GM12878 (cell line): Measurements from ENCODE around the gene ACE. TPM values are rescaled to one million over a fixed set of nuclear protein-coding genes. Genes with fewer than 3 reads are reported as not detected.

Experiments used
- ATAC-seq: fragments of 200-7000 bp; cut with Tn5 transposase; 3 replicates; pipeline ENCODE4 v1.9.1; 2020; ENCODE audit warnings: mild to moderate bottlenecking, moderate library complexity
- BruUV-seq: library from RNA; stranded (reverse); fragments of 400-500 nt; replicated peaks from 2 replicates; lab custom pipeline; 2021; lab: Mats Ljungman, UMichigan
- CTCF ChIA-PET: fragments of 300-600 bp; sonication (Branson Sonifier 250); formaldehyde crosslinking; extraction: SDS; loops from one replicate; lab custom pipeline; 2021; ENCODE audit warnings: inconsistent platforms; lab: Yijun Ruan, JAX
- POLR2A ChIA-PET: fragments of 350-600 bp; formaldehyde crosslinking; extraction: SDS; loops from one replicate; lab custom pipeline; 2021; ENCODE audit warnings: inconsistent platforms; lab: Charles Lee
- RAD21 ChIA-PET: fragments of 300-600 bp; sonication (Branson Sonifier 250); formaldehyde crosslinking; loops from one replicate; lab custom pipeline; 2023; ENCODE audit warnings: antibody characterized with exemption; ENCODE audit not compliant: unreplicated experiment; lab: Charles Lee
- SMC1A ChIA-PET: fragments of 300-600 bp; sonication (Branson Sonifier 250); formaldehyde crosslinking; loops from one replicate; lab custom pipeline; 2023; ENCODE audit not compliant: unreplicated experiment, uncharacterized antibody; lab: Charles Lee
- DNase-seq: peaks from one replicate; pipeline ENCODE4 v3.0.0-alpha.2; 2011; ENCODE audit warnings: low read depth, low spot score
- FAIRE-seq: peaks from 3 replicates; lab custom pipeline; 2011; peaks lifted over from hg19 to GRCh38; lab: Jason Lieb, UNC
- H2AFZ ChIP-seq: 2 replicates; pipeline ENCODE4 v1.6.0; 2011; ENCODE audit warnings: low read depth, low read length, control low read depth; ENCODE audit not compliant: control insufficient read depth
- H3K27ac ChIP-seq: 2 replicates; pipeline ENCODE4 v1.5.1; 2011; ENCODE audit warnings: control low read depth; ENCODE audit not compliant: control insufficient read depth, insufficient read depth
- H3K27me3 ChIP-seq, 2 experiments: replicated peaks in 1 of 2; 2 replicates each; pipeline versions ENCODE4 v1.6.0 to v1.6.1; 2011; ENCODE audit warnings: low read length in 1 of 2; ENCODE audit not compliant: control insufficient read depth in 2 of 2, insufficient read depth in 2 of 2
- H3K36me3 ChIP-seq, 2 experiments: 2 replicates each; pipeline ENCODE4 v1.5.1; 2011; ENCODE audit warnings: low read length in 1 of 2; ENCODE audit not compliant: control insufficient read depth in 2 of 2, insufficient read depth in 2 of 2
- H3K4me1 ChIP-seq: 2 replicates; pipeline ENCODE4 v1.6.1; 2011; ENCODE audit warnings: mild to moderate bottlenecking, low read length, moderate library complexity, mixed read lengths; ENCODE audit not compliant: control insufficient read depth, insufficient read depth
- H3K4me2 ChIP-seq: 2 replicates; pipeline ENCODE4 v1.6.0; 2011; ENCODE audit warnings: control low read depth; ENCODE audit not compliant: control insufficient read depth, insufficient read depth
- H3K4me3 ChIP-seq: fragments of 200-600 bp; sonication (generic); 2 replicates; pipeline ENCODE4 v1.5.1; 2016
- H3K79me2 ChIP-seq: 2 replicates; pipeline ENCODE4 v1.6.0; 2011; ENCODE audit warnings: low read length; ENCODE audit not compliant: control insufficient read depth, insufficient read depth
- H3K9ac ChIP-seq: 2 replicates; pipeline ENCODE4 v1.8.0; 2011; ENCODE audit warnings: low read length, control low read depth, mixed read lengths; ENCODE audit not compliant: control insufficient read depth, insufficient read depth
- H3K9me3 ChIP-seq: replicated peaks from 3 replicates; pipeline ENCODE4 v1.5.1; 2011; ENCODE audit warnings: mild to moderate bottlenecking, low read length; ENCODE audit not compliant: control insufficient read depth, insufficient read depth
- H4K20me1 ChIP-seq: 2 replicates; pipeline ENCODE4 v1.6.0; 2011; ENCODE audit not compliant: control insufficient read depth, insufficient read depth
- CTCF ChIP-seq, 3 experiments: IDR thresholded peaks in 2 of 3; conservative IDR thresholded peaks in 1 of 3; 2 replicates each; pipeline ENCODE4 v1.5.1; 2011; ENCODE audit warnings: low read depth in 3 of 3, low read length in 3 of 3, mild to moderate bottlenecking in 3 of 3, control low read depth in 2 of 3, moderate library complexity in 2 of 3, inconsistent platforms in 1 of 3, mixed read lengths in 1 of 3; ENCODE audit not compliant: control insufficient read depth in 2 of 3, insufficient read depth in 1 of 3; ENCODE audit errors: extremely low read depth in 1 of 3
- E2F4 ChIP-seq: IDR thresholded peaks from 2 replicates; pipeline ENCODE4 v1.6.1; 2012; ENCODE audit warnings: low read depth, low read length, improper control_type of control experiment
- PAX5 ChIP-seq: IDR thresholded peaks from 2 replicates; pipeline ENCODE4 v1.6.1; 2011; ENCODE audit warnings: low read depth, low read length, borderline replicate concordance
- RAD21 ChIP-seq: IDR thresholded peaks from 2 replicates; pipeline ENCODE4 v1.6.1; 2011; ENCODE audit warnings: mild to moderate bottlenecking, low read depth, low read length, moderate library complexity; ENCODE audit not compliant: insufficient read depth
- SMC3 ChIP-seq: IDR thresholded peaks from 2 replicates; pipeline ENCODE4 v1.6.1; 2011; ENCODE audit warnings: low read length, improper control_type of control experiment, borderline replicate concordance
- ZNF24 ChIP-seq: fragments of 450-650 bp; IDR thresholded peaks from 2 replicates; pipeline ENCODE4 v1.6.1; 2017; ENCODE audit warnings: antibody characterized with exemption, mild to moderate bottlenecking
- WGBS: methylation state at CpG from one replicate; pipeline ENCODE4 v1.1.6; 2016; ENCODE audit warnings: low lambda C conversion rate; ENCODE audit not compliant: insufficient replicate concordance, insufficient coverage; ENCODE audit errors: missing lambda C conversion rate; 5-methylcytosine and 5-hydroxymethylcytosine counted together
- in situ Hi-C: fragments of 300-500 bp; cut with MboI; formaldehyde crosslinking; loops from 9 replicates; pipeline ENCODE4 v1.14.3; 2018; ENCODE audit warnings: mixed read lengths
- intact Hi-C: fragments of 100-400 bp; cut with micrococcal nuclease; formaldehyde crosslinking; loops from one replicate; pipeline ENCODE4 v1.14.2; 2022; ENCODE audit not compliant: unreplicated experiment
- polyA plus RNA-seq, 11 experiments: library from polyadenylated mRNA; depleted of rRNA in 4 of 11; unstranded in 6 of 11; stranded (reverse) in 5 of 11; fragments of >200 nt; fragmentation: Nextera tagmentation in 4 of 11; fragmentation: Illumina TruSeq in 1 of 11; extraction: Ambion mirVana in 4 of 11; extraction: Trizol in 1 of 11; gene quantifications; 1 replicate in 1 of 11; 2 replicates in 10 of 11; pipeline versions ENCODE4 v1.2.1 to v1.2.3, GENCODE V29; 2011 to 2016; ENCODE audit warnings: inconsistent platforms in 2 of 11, missing spikeins in 2 of 11, low read depth in 1 of 11
- total RNA-seq, 4 experiments: library from RNA; depleted of rRNA in 3 of 4; stranded (reverse); fragments of >200 nt in 3 of 4; fragmentation: Illumina TruSeq in 1 of 4; extraction: Trizol in 1 of 4; gene quantifications; 2 replicates each; pipeline versions ENCODE4 v1.2.1 to v1.2.3, GENCODE V29; 2013 to 2021

Gene ACE
- total and polyA plus RNA-seq, 10 of the 15 experiments (the other 5 are each of a cell fraction or from before 2014, with no cell fraction given) = 0.46 TPM; not detected in 9

GRCh38 chr17:63442549-63443035 lies 34.3 kb upstream of the ACE start:
- POLR2A ChIA-PET = interaction anchor here (0.5 kb wide), 1 partner anchor 720 kb away, joined by 3 read pairs; no protein-coding TSS in a partner anchor
- TF ChIP-seq ZNF24 (no peak), E2F4 (no peak), CTCF (IDR thresholded peaks at IDR 0.05 in 2 of 3, conservative IDR thresholded peaks at IDR 0.05 in 1 of 3; ENCODE audit: control insufficient read depth in 2 of 3, extremely low read depth in 1 of 3, insufficient read depth in 1 of 3, low read depth in 3 of 3, low read length in 3 of 3) (peak; percentile 26 to 50 (median 48); a peak in 4 of 6 replicates), RAD21 (peak; percentile 52), SMC3 (peak; percentile 28; the same call in 1 of the 2 replicates), PAX5 (0 out of 2 replicates have a peak, but pooled peaks have one; percentile 26)
- Histone ChIP-seq H3K4me2 (no peak overlapping the region), H4K20me1 (no peaks in the 10 kb centered on the region), H3K9me3 (no peaks in the 10 kb centered on the region), H3K4me1 (peaks cover 14% of the 10 kb centered on the region), H3K4me3 (no peak overlapping the region), H3K27ac (no peak overlapping the region), H3K27me3 (no peaks in the 10 kb centered on the region), H3K9ac (no peak overlapping the region), H3K79me2 (no peaks in the 10 kb centered on the region), H2AFZ (no peak overlapping the region), H3K36me3 (no peaks in the 10 kb centered on the region)
- intact Hi-C loops = loop anchor here (5.0 kb wide), 1 partner anchor 35 kb away; the partner anchor contains the start of gene ACE
- FAIRE-seq = no peak
- 82% methylated on average over 11 of the region's 11 CpGs for WGBS
- ATAC-seq = peak; percentile 22; the same call in 2 of the 3 replicates
- CTCF ChIA-PET = interaction anchor here (0.7 to 7.7 kb wide), 5 partner anchors 16 to 169 kb away, joined by 3 to 43 read pairs (median 5); no protein-coding TSS in a partner anchor
- DNase-seq = no peak
- SMC1A ChIA-PET = interaction anchor here (0.9 to 4.2 kb wide), 5 partner anchors 9 to 170 kb away, joined by 3 to 14 read pairs (median 4); no protein-coding TSS in a partner anchor
- no TSS peak for BruUV-seq
- RAD21 ChIA-PET = interaction anchor here (1.0 to 3.3 kb wide), 3 partner anchors 37 to 169 kb away, joined by 4 to 19 read pairs (median 9); no protein-coding TSS in a partner anchor
- in situ Hi-C loops = loop anchor here (25.0 kb wide), 1 partner anchor 395 kb away; the partner anchor contains the start of genes FTSJ3, PSMC5 and SMARCD2
